HuH-7.5 (cell line): ENCODE results near the gene CDH15.
"Not testable (repeated sequence)": the region's sequence is repeated elsewhere in the genome, so short reads cannot be mapped to it uniquely, and the experiment has no call there.

Experiments
- DNase-seq: peaks from one replicate; pipeline ENCODE4 v3.0.0; 2011; ENCODE audit warnings: low spot score

CDH15 gene

DNA sequence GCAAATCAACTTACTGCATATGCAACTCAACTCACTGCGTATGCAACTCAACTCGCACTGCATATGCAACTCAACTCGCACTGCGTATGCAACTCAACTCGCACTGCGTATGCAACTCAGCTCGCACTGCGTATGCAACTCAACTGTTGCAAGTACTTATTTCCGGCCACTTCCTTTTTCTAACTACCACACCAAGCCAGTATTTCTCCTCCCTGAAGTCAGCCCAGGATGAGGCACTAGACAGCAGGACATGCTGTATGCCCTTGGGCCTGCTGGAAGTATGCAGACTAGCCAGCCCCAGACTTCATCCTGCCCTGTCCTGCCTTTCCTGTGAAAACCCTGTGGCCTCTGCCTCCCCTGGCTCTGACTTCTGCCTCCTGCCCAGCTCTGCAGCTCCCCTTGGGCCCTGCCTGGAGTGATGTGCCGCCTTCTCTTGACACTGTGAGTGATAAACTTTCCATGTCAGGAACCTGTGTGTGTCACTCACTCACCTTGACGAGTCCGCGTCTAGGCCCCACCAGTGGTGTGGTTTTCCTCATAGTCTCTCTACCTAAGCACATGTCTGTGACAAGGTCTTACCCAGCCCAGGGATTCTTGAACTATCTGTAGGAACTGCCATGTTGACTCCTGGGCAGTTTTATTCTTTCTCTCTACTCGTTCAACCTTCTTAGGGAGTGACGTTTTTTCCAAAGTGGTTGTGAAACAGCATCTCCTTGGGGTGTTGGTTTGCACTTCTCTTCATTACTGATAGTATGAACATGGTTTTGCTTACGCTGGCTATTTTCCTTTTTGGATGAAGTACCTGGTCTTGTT, 62.3 kb downstream of the CDH15 start:
- DNase-seq: no peak

DNA sequence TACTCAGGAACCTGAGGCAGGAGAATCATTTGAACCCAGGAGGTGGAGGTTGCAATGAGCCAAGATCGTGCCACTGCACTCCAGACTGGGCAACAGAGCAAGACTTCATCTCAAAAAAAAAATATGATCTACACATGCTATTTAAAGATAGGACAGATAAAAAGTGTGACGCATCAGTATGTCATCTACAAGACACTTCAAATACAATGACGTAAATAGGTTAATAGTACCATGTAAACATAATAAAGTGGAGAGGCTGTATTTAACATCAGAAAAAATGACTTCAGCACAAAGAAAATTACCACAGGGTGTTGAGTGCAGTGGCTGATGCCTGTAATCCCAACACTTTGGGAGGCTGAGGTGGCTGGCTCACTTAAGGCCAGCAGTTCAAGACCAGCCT, 66.2 kb downstream of the CDH15 start:
- DNase-seq: no peak

DNA sequence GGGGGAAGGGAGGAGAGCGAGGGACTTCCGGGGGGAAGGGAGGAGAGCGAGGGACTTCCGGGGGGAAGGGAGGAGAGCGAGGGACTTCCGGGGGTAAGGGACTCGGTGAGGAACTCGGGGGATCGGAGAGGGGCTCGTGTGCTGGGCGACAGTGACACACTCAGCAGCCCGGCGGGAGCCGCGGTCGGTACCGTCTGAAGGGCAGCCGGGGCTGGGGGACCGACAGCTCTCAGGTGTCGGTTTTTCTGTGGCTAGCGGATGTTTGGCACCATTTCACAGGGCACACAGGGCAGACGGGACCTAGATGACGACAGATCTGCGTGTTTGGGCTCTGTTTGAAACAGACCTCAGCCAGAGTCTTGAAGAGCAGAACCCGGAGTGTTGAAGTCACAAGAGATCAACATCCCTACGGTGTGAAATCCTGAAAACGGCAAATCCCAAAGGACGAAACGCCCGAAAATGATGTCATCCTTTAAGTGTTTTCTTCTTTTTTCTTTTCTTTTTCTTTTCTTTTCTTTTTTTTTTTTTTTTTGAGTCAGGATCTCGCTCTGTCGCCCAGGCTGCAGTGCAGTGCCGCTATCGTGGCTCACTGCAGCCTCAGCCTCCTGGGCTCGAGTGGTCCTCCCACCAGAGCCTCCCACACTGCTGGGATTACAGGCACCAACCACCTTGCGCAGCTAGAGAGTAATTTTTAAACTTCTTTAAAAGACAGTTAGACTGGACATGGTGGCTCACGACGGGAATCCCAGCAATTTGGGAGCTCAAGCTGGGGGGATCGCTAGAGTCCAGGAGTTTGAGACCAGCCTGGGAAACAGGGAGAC, 69.8 kb downstream of the CDH15 start:
- DNase-seq: peak; percentile 94

DNA sequence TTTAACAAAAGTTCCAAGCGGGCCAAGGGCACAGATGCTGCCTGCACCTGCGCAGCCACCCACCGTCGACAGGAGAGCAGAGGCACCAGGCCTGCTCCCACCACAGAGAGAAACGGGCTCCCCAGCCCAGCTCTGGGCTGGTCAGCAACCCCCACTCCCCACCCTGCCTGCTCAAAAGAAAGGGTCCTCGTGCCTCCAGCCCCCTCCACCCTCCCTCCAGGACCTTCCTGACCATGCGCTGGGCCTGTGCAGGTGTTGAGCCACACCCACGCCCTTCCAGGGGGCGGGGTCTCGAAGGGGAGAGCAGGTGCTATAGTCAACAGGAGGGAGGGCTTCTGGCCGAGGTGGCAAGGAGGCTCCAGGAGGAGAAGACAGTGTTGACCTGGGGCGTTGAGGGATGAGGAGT, 71.2 kb downstream of the CDH15 start:
- no peak for DNase-seq

DNA sequence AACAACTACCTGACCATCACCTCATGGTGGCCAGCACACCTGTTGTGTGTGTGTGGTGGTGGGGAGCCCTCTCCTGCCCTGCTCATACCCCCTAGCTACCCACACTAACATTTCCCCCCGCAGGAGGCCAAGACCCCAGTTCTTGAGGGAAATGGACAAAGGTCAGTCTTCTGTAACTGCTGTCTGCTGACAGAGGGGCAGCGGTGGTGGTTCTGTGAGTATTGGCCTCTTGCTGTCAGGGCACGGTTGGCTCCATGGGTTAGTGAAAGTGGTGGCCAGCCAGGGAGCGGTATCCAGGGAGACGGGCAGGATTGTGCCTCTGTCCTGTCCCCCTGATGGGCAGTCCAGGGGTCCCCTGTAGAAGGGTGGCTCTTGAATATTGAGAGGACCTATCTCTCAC, 72.1 kb downstream of the CDH15 start:
- DNase-seq: no peak

DNA sequence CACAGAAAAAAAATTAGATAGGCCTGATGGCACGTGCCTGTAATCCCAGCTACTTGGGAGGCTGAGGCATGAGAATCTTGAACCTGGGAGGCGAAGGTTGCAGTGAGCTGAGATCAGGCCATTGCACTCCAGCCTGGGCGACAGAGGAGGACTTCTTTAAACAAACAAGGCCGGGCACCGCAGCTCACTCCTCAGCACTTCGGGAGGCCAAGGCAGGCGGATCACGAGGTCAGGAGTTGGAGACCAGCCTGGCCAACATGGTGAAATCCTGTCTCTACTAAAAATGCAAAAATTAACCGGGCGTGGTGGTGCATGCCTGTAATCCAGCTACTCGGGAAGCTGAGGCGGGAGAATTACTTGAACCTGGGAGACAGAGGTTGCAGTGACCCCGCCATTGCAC, 72.7 kb downstream of the CDH15 start:
- DNase-seq: not testable (repeated sequence)

DNA sequence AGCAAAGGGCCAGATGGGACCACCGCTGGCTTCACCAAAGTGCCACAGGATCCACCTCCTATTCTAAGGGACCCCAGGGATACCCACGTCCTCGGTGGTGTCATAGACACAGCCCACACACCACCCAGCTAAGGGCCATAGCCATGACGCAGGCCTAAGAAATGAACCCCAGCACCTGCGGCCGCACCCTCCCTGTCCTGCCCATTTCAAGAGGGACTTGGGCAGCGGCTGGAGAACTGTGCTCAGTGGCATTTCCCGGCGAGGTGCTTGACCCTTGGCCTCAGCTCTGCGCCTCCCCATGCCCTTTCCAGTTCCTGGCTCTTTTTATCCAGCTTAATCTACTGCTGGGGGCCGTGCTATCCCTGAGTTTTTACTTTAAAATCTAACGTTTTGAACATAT, 73.2 kb downstream of the CDH15 start:
- no peak for DNase-seq
